HL-60 (cell line): ENCODE measurements around the gene GUCA2A.

ENCODE experiments used
- CTCF ChIP-seq: IDR thresholded peaks from one replicate; pipeline ENCODE4 v1.5.1; 2011; ENCODE audit warnings: low read length, control low read depth, inconsistent platforms; ENCODE audit not compliant: insufficient read depth
- POLR2AphosphoS5 ChIP-seq: IDR thresholded peaks from 2 replicates; pipeline ENCODE4 v1.6.1; 2012; ENCODE audit warnings: low read depth

GRCh38 chr1:42206164-42206563, 41.6 kb upstream of the GUCA2A start:
- TF ChIP-seq CTCF (no peak), POLR2AphosphoS5 (no peak)
